ENCODE measurements around the gene KCNJ6. TPM values are rescaled to one million over a fixed set of nuclear protein-coding genes. Genes with fewer than 3 reads are reported as not detected.

The KCNJ6 gene
- total and polyA plus RNA-seq, 2 of the 8 experiments (the other 6 are each of a cell fraction or from before 2014, with no cell fraction given), result 0.51 to 1.2 TPM

GRCh38 chr21:37700641-37701202 is 215.5 kb downstream of the KCNJ6 start:
- Histone ChIP-seq H3K4me2 (ENCODE audit: insufficient read depth in 1 of 2, low read depth in 2 of 2, low read length in 2 of 2) (no peak overlapping the region), H2BK5ac (ENCODE audit: low read depth, low read length) (no peak overlapping the region), H2AK5ac (ENCODE audit: low read depth, low read length) (no peak overlapping the region), H3K23ac (ENCODE audit: insufficient read length) (no peak overlapping the region), H4K91ac (replicated peaks; ENCODE audit: insufficient read length, low read length) (peak overlapping the region; percentile 76), H3K9me3 (ENCODE audit: insufficient read depth in 2 of 2, low read depth in 1 of 2, low read length in 1 of 2) (no peaks in the 10 kb centered on the region), H2BK20ac (ENCODE audit: low read length) (no peak overlapping the region), H3K79me1 (ENCODE audit: low read depth, low read length) (no peaks in the 10 kb centered on the region), H4K8ac (ENCODE audit: extremely low read depth, insufficient read depth, low read length) (no peak overlapping the region), H2BK15ac (ENCODE audit: low read length) (peak overlapping the region; percentile 90), H4K20me1 (replicated peaks in 1 of 2; ENCODE audit: control insufficient read depth in 1 of 2, insufficient read depth in 2 of 2, low read length in 2 of 2) (no peaks in the 10 kb centered on the region), H3K4ac (replicated peaks; ENCODE audit: insufficient read length, low read depth, low read length) (no peak overlapping the region), H3K79me2 (ENCODE audit: control insufficient read depth in 1 of 2, insufficient read depth in 2 of 2, low read length in 2 of 2) (no peaks in the 10 kb centered on the region), H2AFZ (ENCODE audit: low read length) (no peak overlapping the region), H3K27me3 (replicated peaks in 1 of 4; ENCODE audit: control insufficient read depth in 3 of 4, extremely low read depth in 1 of 4, insufficient read depth in 3 of 4, low read length in 3 of 4) (0 out of 7 replicates have a peak, but pooled peaks cover 0 to 2% (median 0%) of the 10 kb centered on the region in 4 experiments), H3K4me1 (replicated peaks in 1 of 4; ENCODE audit: control insufficient read depth in 3 of 4, insufficient read depth in 4 of 4, low read length in 3 of 4) (no peaks in the 10 kb centered on the region), H2BK120ac (replicated peaks; ENCODE audit: low read depth, low read length) (no peak overlapping the region), H3K9ac (replicated peaks in 1 of 4; ENCODE audit: extremely low read depth in 1 of 4, low read depth in 3 of 4, low read length in 3 of 4) (no peak overlapping the region), H3K27ac (ENCODE audit: low read depth, low read length) (no peak overlapping the region), H3K23me2 (ENCODE audit: low read depth, low read length) (no peaks in the 10 kb centered on the region), H3K36me3 (ENCODE audit: control insufficient read depth in 2 of 4, insufficient read depth in 4 of 4, low read length in 3 of 4) (no peaks in the 10 kb centered on the region), H4K5ac (ENCODE audit: insufficient read length, low read depth, low read length) (no peak overlapping the region), H3K14ac (ENCODE audit: insufficient read length) (no peak overlapping the region), H3K18ac (ENCODE audit: extremely low read depth, low read length) (no peak overlapping the region), H3K56ac (replicated peaks; ENCODE audit: insufficient read length, low read depth, low read length) (no peak overlapping the region), H2BK12ac (ENCODE audit: low read depth, low read length) (peak overlapping the region; percentile 81; the same call in 1 of the 2 replicates), H3K4me3 (ENCODE audit: extremely low read depth in 1 of 4, insufficient read depth in 2 of 4, low read depth in 3 of 4, low read length in 4 of 4) (no peak overlapping the region)
- ChIA-PET CTCF (ENCODE audit: partially characterized antibody) (interaction anchor here (0.5 to 3.6 kb wide), 36 partner anchors 9 to 1404 kb away, joined by 3 to 39 read pairs (median 4); no protein-coding TSS in a partner anchor), POLR2A (ENCODE audit: partially characterized antibody) (no interaction called here)
- peak; percentile 33 to 48 for DNase-seq (ENCODE audit: low read depth in 1 of 2, low spot score in 2 of 2)
- 64% methylated on average over 6 of the region's 6 CpGs; no CpG with 5 or more reads in 1 of the 2 experiments for WGBS, 2 experiments (ENCODE audit: extremely low coverage in 1 of 2, insufficient coverage in 1 of 2, insufficient read length in 1 of 2, insufficient replicate concordance in 2 of 2, low coverage in 1 of 2, low lambda C conversion rate in 2 of 2, missing lambda C conversion rate in 1 of 2)
- peak; percentile 94 for FAIRE-seq
- TF ChIP-seq CBX5 (IDR thresholded peaks at IDR 0.05; ENCODE audit: low read depth, low read length) (no peak), TEAD4 (IDR thresholded peaks at IDR 0.05; ENCODE audit: low read depth, low read length) (0 out of 2 replicates have a peak, but pooled peaks have one; percentile 25), KDM1A (IDR thresholded peaks at IDR 0.05; ENCODE audit: borderline replicate concordance, low read length) (peak; percentile 73; the same call in 1 of the 2 replicates), ATF2 (IDR thresholded peaks at IDR 0.05; ENCODE audit: low read length) (no peak), YY1 (IDR thresholded peaks at IDR 0.05; ENCODE audit: low read depth, low read length) (0 out of 2 replicates have a peak, but pooled peaks have one; percentile 23), USF2 (IDR thresholded peaks at IDR 0.05; ENCODE audit: low read length) (peak; percentile 50)
- TF ChIP-seq, protein P1, sequence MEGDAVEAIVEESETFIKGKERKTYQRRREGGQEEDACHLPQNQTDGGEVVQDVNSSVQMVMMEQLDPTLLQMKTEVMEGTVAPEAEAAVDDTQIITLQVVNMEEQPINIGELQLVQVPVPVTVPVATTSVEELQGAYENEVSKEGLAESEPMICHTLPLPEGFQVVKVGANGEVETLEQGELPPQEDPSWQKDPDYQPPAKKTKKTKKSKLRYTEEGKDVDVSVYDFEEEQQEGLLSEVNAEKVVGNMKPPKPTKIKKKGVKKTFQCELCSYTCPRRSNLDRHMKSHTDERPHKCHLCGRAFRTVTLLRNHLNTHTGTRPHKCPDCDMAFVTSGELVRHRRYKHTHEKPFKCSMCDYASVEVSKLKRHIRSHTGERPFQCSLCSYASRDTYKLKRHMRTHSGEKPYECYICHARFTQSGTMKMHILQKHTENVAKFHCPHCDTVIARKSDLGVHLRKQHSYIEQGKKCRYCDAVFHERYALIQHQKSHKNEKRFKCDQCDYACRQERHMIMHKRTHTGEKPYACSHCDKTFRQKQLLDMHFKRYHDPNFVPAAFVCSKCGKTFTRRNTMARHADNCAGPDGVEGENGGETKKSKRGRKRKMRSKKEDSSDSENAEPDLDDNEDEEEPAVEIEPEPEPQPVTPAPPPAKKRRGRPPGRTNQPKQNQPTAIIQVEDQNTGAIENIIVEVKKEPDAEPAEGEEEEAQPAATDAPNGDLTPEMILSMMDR (IDR thresholded peaks at IDR 0.05; ENCODE audit: control extremely low read depth in 1 of 3, insufficient read depth in 1 of 3, low read depth in 1 of 3, low read length in 3 of 3), result peak; percentile 18 to 87 (median 71)
